OCI-LY7 (cell line): ENCODE results near the gene PTCH1. TPM values are rescaled to one million over a fixed set of nuclear protein-coding genes. Genes with fewer than 3 reads are reported as not detected.

Experiments
- BruUV-seq: library from RNA; stranded (reverse); fragments of 400-500 nt; replicated peaks from 2 replicates; lab custom pipeline; 2021; lab: Mats Ljungman, UMichigan
- CTCF ChIA-PET: fragments of 300-600 bp; sonication (Branson Sonifier 250); formaldehyde crosslinking; loops from one replicate; lab custom pipeline; 2022; ENCODE audit warnings: antibody characterized with exemption; ENCODE audit not compliant: unreplicated experiment; lab: Charles Lee
- POLR2A ChIA-PET: fragments of 300-600 bp; sonication (Branson Sonifier 250); formaldehyde crosslinking; loops from one replicate; lab custom pipeline; 2022; ENCODE audit warnings: antibody characterized with exemption; lab: Charles Lee
- DNase-seq: peaks from one replicate; pipeline ENCODE4 v3.0.0-alpha.2; 2015; ENCODE audit warnings: low spot score
- H2AFZ ChIP-seq: fragments of 200-600 bp; sonication (generic), shearing (Covaris generic); 2 replicates; pipeline ENCODE4 v1.6.1; 2014; ENCODE audit warnings: mild to moderate bottlenecking, antibody characterized with exemption, low read length, moderate library complexity
- H3K27ac ChIP-seq: fragments of 200-600 bp; sonication (generic); 2 replicates; pipeline ENCODE4 v1.5.1; 2014; ENCODE audit warnings: mixed run types, low read depth, mild to moderate bottlenecking, moderate library complexity, low read length, inconsistent platforms; ENCODE audit not compliant: poor library complexity, severe bottlenecking
- H3K36me3 ChIP-seq: fragments of 200-600 bp; sonication (generic); 2 replicates; pipeline ENCODE4 v1.6.1; 2014; ENCODE audit warnings: mild to moderate bottlenecking, antibody characterized with exemption, low read length, moderate library complexity, mixed read lengths; ENCODE audit not compliant: insufficient read depth
- H3K4me1 ChIP-seq: fragments of 200-600 bp; sonication (generic); 2 replicates; pipeline ENCODE4 v1.5.1; 2014; ENCODE audit warnings: mild to moderate bottlenecking, low read length; ENCODE audit not compliant: insufficient read depth, poor library complexity, severe bottlenecking
- H3K4me2 ChIP-seq: fragments of 200-600 bp; sonication (generic); 2 replicates; pipeline ENCODE4 v1.6.1; 2014; ENCODE audit warnings: mild to moderate bottlenecking, low read length
- H3K4me3 ChIP-seq: fragments of 200-600 bp; sonication (generic); 2 replicates; pipeline ENCODE4 v1.5.1; 2014; ENCODE audit warnings: mild to moderate bottlenecking, low read depth, low read length; ENCODE audit not compliant: poor library complexity, severe bottlenecking
- H3K79me2 ChIP-seq: fragments of 200-600 bp; sonication (generic); 2 replicates; pipeline ENCODE4 v1.6.1; 2016; ENCODE audit warnings: low read depth, mild to moderate bottlenecking, low read length, moderate library complexity, mixed read lengths; ENCODE audit not compliant: insufficient read depth
- H3K9me2 ChIP-seq: fragments of 200-600 bp; sonication (generic); 2 replicates; pipeline ENCODE4 v1.6.1; 2016; ENCODE audit warnings: mild to moderate bottlenecking, low read length, mixed read lengths; ENCODE audit not compliant: insufficient read depth
- H3K9me3 ChIP-seq: fragments of 200-600 bp; sonication (generic); 2 replicates; pipeline ENCODE4 v1.6.1; 2014; ENCODE audit warnings: mild to moderate bottlenecking, mixed run types, low read length, mixed read lengths
- H4K20me1 ChIP-seq: fragments of 200-600 bp; sonication (generic); 2 replicates; pipeline ENCODE4 v1.6.1; 2014; ENCODE audit warnings: mild to moderate bottlenecking, antibody characterized with exemption, low read length, moderate library complexity, mixed read lengths; ENCODE audit not compliant: insufficient read depth
- EZH2phosphoT487 ChIP-seq: fragments of 200-600 bp; sonication (generic); IDR thresholded peaks from 2 replicates; pipeline ENCODE4 v1.6.1; 2018; ENCODE audit warnings: low read depth, borderline replicate concordance, mild to moderate bottlenecking, mixed run types, antibody characterized with exemption, low read length, moderate library complexity, mixed read lengths
- intact Hi-C: fragments of 100-400 bp; cut with micrococcal nuclease; formaldehyde crosslinking; loops from one replicate; pipeline ENCODE4 v1.10.0; 2022; ENCODE audit not compliant: unreplicated experiment
- total RNA-seq, 2 experiments: library from RNA; depleted of rRNA in 1 of 2; stranded (reverse); fragments of >200 nt in 1 of 2; shearing (Covaris generic) in 1 of 2; gene quantifications; 2 replicates each; pipeline ENCODE4 v1.2.3, GENCODE V29; 2014 to 2022
- TF ChIP-seq, protein P1 (sequence below): fragments of 200-600 bp; sonication (generic); conservative IDR thresholded peaks from 2 replicates; pipeline ENCODE4 v1.5.1; 2014; ENCODE audit warnings: mild to moderate bottlenecking, antibody characterized with exemption, low read length, moderate library complexity, mixed read lengths

The PTCH1 gene
- total RNA-seq, 2 experiments from 2014 or later = 13.1 to 36.1 TPM

DNA sequence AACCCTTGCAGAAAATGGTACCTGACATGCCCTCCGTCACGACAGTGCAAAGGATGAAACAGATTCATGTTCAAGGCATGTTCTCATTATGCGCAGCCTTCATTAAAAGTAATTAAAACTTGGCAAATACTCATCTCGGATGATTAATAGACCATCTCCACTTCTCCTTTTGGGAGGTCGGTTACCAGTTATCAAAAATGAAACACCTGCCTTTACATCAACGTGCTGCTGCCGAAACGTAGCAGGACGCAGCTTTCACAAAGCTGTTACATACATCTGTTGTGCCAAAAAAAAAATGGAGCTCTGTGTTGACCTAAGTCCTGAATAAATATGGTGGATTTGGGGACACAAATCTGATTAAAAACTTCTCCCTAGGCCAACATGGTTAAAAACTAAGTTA, 75.7 kb downstream of the PTCH1 start:
- TF ChIP-seq, protein P1, sequence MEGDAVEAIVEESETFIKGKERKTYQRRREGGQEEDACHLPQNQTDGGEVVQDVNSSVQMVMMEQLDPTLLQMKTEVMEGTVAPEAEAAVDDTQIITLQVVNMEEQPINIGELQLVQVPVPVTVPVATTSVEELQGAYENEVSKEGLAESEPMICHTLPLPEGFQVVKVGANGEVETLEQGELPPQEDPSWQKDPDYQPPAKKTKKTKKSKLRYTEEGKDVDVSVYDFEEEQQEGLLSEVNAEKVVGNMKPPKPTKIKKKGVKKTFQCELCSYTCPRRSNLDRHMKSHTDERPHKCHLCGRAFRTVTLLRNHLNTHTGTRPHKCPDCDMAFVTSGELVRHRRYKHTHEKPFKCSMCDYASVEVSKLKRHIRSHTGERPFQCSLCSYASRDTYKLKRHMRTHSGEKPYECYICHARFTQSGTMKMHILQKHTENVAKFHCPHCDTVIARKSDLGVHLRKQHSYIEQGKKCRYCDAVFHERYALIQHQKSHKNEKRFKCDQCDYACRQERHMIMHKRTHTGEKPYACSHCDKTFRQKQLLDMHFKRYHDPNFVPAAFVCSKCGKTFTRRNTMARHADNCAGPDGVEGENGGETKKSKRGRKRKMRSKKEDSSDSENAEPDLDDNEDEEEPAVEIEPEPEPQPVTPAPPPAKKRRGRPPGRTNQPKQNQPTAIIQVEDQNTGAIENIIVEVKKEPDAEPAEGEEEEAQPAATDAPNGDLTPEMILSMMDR = no peak
- no peaks in the 10 kb centered on the region for H4K20me1 ChIP-seq
- H2AFZ ChIP-seq = no peak overlapping the region; the same call in 1 of the 2 replicates
- DNase-seq = peak; percentile 59
- peak overlapping the region; percentile 38 for H3K27ac ChIP-seq
- H3K4me1 ChIP-seq = peaks cover 17% of the 10 kb centered on the region
- no peaks in the 10 kb centered on the region for H3K9me2 ChIP-seq
- H3K79me2 ChIP-seq = no peaks in the 10 kb centered on the region
- intact Hi-C loops = no loop called here
- ChIA-PET POLR2A (interaction anchor here (0.8 to 1.4 kb wide), 5 partner anchors 10 to 68 kb away, joined by 3 to 4 read pairs (median 4); no protein-coding TSS in a partner anchor), CTCF (no interaction called here)
- no peak overlapping the region for H3K4me3 ChIP-seq
- H3K36me3 ChIP-seq = peaks cover 20% of the 10 kb centered on the region
- BruUV-seq = no TSS peak
- H3K4me2 ChIP-seq = peak overlapping the region; percentile 43
- H3K9me3 ChIP-seq = no peaks in the 10 kb centered on the region

DNA sequence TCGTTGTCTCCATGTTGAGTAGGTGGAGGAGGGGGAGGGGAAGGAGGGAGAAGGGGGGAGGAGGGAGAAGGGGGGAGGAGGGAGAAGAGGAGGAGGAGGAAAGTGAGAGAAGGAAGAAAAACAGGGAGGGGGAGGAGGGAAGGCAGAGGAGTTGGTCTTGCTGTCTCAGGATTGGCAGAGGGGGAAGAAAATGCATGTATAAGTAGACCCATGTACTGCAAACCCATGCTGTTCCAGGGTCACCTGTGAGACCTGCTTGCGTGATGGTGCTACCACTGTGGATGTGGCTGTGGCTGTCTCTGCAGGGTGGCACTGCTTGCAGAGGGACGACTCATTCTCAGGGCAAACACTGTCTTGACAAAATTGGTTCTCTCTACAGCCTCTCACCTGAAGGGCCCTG, 76.3 kb downstream of the PTCH1 start:
- Histone ChIP-seq H3K9me3 (no peaks in the 10 kb centered on the region), H4K20me1 (no peaks in the 10 kb centered on the region), H3K4me2 (peak overlapping the region; percentile 43), H2AFZ (no peak overlapping the region; the same call in 1 of the 2 replicates), H3K36me3 (peaks cover 13% of the 10 kb centered on the region), H3K79me2 (no peaks in the 10 kb centered on the region), H3K4me1 (peaks cover 19% of the 10 kb centered on the region), H3K27ac (no peak overlapping the region), H3K9me2 (no peaks in the 10 kb centered on the region), H3K4me3 (no peak overlapping the region)
- CTCF ChIA-PET = no interaction called here
- no TSS peak for BruUV-seq
- intact Hi-C loops = no loop called here
- no peak for DNase-seq
- POLR2A ChIA-PET = no interaction called here
- no peak for TF ChIP-seq EZH2phosphoT487
- TF ChIP-seq, protein P1 = no peak

DNA sequence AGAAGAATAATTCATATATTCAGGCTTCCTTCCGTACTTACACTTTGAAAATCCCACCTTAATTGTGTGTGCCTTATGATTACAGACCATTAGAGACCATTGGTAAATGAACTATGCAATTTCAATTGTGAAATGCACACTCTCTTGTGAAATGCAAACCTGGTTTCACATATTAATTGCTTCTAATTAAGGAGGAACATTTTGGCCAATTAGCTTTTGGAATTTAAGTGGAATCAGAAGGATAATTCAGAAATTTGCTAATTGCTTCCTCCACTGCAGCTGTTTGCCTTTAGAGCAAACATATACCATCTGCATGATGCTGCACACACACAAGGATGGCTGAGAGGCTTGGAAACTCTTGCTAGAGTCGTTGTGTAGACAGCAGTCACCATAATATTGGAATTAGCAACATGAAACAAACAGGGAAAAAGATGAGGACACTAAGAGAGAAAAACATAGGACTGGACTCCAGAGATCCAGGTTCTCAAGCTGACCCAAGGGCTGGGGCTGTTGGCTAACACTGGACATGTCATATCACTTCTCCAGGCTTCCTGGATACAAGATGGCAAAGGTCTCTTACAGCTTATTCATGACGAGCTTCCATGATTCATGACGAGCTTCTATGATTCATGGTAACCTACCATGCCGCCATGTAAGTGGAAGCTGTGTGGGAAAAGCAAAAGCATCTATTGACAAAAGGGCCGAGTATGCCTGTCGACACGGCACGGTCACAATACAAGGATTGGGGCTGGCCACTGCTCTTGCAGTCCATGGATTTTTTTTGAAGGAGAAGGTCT, 78.0 kb downstream of the PTCH1 start:
- CTCF ChIA-PET = interaction anchor here (0.6 kb wide), 1 partner anchor 163 kb away, joined by 3 read pairs; no protein-coding TSS in a partner anchor
- no peaks in the 10 kb centered on the region for H4K20me1 ChIP-seq

More for the DNA sequence above, 78.0 kb downstream of the PTCH1 start:
- intact Hi-C loops = no loop called here
- Histone ChIP-seq H3K27ac (no peak overlapping the region), H3K79me2 (no peaks in the 10 kb centered on the region), H3K4me3 (no peak overlapping the region), H2AFZ (no peak overlapping the region), H3K36me3 (no peaks in the 10 kb centered on the region), H3K9me2 (no peaks in the 10 kb centered on the region), H3K4me1 (peaks cover 32% of the 10 kb centered on the region), H3K4me2 (no peak overlapping the region), H3K9me3 (no peaks in the 10 kb centered on the region)
- BruUV-seq = no TSS peak
- TF ChIP-seq, protein P1 = no peak
- TF ChIP-seq EZH2phosphoT487 = no peak
- no peak for DNase-seq
- POLR2A ChIA-PET = no interaction called here
